ENCODE results near the gene ANGPTL2. TPM values are rescaled to one million over a fixed set of nuclear protein-coding genes. Genes with fewer than 3 reads are reported as not detected.

Gene ANGPTL2
- total RNA-seq, 2 donors from 2014 or later: 2.7 to 15.1 TPM

DNA sequence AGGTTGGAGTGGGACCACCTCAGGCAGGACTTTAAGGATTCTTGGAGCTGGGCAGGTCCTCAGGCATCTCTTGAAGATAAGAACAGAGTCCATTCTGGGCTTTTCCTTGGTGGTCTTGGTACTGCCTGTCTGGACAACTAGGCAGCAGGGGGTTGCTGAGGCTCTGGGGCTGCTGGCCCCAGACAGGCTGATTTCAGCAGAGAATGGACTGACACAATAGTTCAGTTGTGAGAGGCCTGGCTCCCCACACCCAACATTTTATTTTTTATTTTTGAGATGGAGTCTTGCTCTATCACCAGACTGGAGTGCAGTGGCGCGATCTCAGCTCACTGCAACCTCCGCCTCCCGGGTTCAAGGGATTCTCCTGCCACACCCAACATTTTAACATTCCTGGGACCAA is 4.6 kb downstream of the ANGPTL2 start:
- Histone ChIP-seq H3K36me3 (no peaks in the 10 kb centered on the region), H3K4me1 (no peaks in the 10 kb centered on the region), H3K9me3 (no peaks in the 10 kb centered on the region), H3K4me3 (no peak overlapping the region), H3K27me3 (no peaks in the 10 kb centered on the region), H3K9ac (ENCODE audit: low read depth in 2 of 2, low read length in 2 of 2) (no peak overlapping the region), H3K27ac (no peak overlapping the region)
- no peak for DNase-seq
- intact Hi-C loops (cut with DNase I): no loop called here
- TF ChIP-seq, protein P1, sequence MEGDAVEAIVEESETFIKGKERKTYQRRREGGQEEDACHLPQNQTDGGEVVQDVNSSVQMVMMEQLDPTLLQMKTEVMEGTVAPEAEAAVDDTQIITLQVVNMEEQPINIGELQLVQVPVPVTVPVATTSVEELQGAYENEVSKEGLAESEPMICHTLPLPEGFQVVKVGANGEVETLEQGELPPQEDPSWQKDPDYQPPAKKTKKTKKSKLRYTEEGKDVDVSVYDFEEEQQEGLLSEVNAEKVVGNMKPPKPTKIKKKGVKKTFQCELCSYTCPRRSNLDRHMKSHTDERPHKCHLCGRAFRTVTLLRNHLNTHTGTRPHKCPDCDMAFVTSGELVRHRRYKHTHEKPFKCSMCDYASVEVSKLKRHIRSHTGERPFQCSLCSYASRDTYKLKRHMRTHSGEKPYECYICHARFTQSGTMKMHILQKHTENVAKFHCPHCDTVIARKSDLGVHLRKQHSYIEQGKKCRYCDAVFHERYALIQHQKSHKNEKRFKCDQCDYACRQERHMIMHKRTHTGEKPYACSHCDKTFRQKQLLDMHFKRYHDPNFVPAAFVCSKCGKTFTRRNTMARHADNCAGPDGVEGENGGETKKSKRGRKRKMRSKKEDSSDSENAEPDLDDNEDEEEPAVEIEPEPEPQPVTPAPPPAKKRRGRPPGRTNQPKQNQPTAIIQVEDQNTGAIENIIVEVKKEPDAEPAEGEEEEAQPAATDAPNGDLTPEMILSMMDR (IDR thresholded peaks at IDR 0.05): no peak

DNA sequence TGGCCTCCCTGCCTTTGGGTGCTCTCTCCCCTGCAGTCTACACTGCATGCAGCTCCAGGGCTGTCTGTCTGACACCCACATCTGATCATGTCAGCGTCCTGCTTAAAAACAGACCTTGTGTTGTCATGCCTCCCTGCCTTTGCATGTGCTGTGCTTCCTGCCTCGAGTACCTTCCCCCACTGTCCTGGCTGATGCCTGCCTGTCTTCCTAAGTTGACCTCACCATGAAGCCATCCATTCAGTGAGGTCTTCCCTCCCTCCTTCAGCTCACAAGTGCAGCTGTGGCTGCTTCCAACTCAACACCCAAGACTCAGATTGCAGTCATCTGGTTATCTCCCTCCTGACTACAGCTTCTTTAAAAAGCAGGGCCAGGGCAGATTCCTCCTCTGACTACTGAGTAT is 5.5 kb downstream of the ANGPTL2 start:
- intact Hi-C loops (cut with DNase I): no loop called here
- no peaks in the 10 kb centered on the region for H3K4me1 ChIP-seq
- H3K27ac ChIP-seq: no peak overlapping the region
- H3K27me3 ChIP-seq: no peaks in the 10 kb centered on the region
- no peaks in the 10 kb centered on the region for H3K9me3 ChIP-seq
- no peak for DNase-seq
- H3K4me3 ChIP-seq: no peak overlapping the region
- TF ChIP-seq, protein P1 (IDR thresholded peaks at IDR 0.05): no peak
- H3K36me3 ChIP-seq: no peaks in the 10 kb centered on the region
- no peak overlapping the region for H3K9ac ChIP-seq (ENCODE audit: low read depth in 2 of 2, low read length in 2 of 2)

DNA sequence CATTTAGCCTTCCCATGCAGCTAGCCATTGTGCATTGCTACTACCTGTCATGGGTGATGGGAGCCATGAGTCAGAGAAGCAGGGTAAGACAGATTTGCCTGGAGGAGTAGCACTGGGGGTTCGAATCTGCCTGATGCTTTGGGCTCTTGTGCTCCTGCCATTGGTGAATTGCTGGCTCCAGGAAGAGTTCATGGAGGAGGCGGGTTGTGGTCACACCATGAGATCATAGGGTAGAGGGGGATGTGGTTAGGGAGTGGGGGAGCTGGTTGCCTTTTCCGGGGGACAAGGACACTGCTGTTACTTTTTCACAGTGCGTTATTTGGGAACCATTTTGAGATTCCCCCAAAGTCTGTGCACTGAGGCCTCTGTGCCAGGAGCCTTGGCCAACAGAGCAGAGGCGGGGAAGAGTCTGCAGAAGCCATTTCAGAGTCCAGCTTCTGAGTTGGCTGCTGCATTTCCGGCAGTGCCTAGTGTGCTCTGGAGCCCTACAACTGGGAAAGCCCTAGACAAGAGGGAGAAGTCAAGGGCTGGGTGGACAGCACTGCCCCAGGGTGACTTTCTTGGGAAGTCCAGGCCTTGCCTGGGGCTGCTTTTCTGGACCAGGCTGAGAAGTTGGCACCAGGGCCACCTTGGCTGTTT is 6.2 kb downstream of the ANGPTL2 start:
- H3K36me3 ChIP-seq: no peaks in the 10 kb centered on the region
- no peaks in the 10 kb centered on the region for H3K4me1 ChIP-seq
- H3K27ac ChIP-seq: no peak overlapping the region
- no peak overlapping the region for H3K4me3 ChIP-seq
- no peak for DNase-seq
- TF ChIP-seq, protein P1 (IDR thresholded peaks at IDR 0.05): no peak
- no peaks in the 10 kb centered on the region for H3K27me3 ChIP-seq
- intact Hi-C loops (cut with DNase I): no loop called here
- no peaks in the 10 kb centered on the region for H3K9me3 ChIP-seq
- no peak overlapping the region for H3K9ac ChIP-seq (ENCODE audit: low read depth in 2 of 2, low read length in 2 of 2)

DNA sequence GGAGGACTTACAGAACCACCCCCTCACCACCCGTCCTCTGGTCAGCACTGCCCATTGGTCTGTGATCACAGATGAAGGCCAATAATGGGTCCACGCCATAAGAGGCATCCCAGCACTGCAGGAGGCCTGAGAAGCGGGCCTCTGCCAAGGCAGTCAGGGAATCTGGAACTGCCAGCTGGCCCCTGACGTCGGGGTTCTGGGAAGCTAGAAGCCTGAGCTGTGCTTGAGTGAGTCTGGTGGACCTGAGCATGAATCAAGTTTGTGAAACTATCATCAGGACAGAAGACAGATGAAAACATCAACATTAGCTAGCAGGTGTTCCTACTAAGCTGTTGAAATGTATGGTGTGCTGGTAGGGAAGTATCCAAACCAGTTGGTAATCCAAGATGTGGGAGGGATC is 7.8 kb downstream of the ANGPTL2 start:
- TF ChIP-seq, protein P1 (IDR thresholded peaks at IDR 0.05): no peak
- DNase-seq: no peak
- no peaks in the 10 kb centered on the region for H3K36me3 ChIP-seq
- no peak overlapping the region for H3K4me3 ChIP-seq
- H3K4me1 ChIP-seq: no peaks in the 10 kb centered on the region
- H3K9ac ChIP-seq (ENCODE audit: low read depth in 2 of 2, low read length in 2 of 2): no peak overlapping the region
- intact Hi-C loops (cut with DNase I): no loop called here
- H3K27me3 ChIP-seq: no peaks in the 10 kb centered on the region
- no peak overlapping the region for H3K27ac ChIP-seq
- no peaks in the 10 kb centered on the region for H3K9me3 ChIP-seq

DNA sequence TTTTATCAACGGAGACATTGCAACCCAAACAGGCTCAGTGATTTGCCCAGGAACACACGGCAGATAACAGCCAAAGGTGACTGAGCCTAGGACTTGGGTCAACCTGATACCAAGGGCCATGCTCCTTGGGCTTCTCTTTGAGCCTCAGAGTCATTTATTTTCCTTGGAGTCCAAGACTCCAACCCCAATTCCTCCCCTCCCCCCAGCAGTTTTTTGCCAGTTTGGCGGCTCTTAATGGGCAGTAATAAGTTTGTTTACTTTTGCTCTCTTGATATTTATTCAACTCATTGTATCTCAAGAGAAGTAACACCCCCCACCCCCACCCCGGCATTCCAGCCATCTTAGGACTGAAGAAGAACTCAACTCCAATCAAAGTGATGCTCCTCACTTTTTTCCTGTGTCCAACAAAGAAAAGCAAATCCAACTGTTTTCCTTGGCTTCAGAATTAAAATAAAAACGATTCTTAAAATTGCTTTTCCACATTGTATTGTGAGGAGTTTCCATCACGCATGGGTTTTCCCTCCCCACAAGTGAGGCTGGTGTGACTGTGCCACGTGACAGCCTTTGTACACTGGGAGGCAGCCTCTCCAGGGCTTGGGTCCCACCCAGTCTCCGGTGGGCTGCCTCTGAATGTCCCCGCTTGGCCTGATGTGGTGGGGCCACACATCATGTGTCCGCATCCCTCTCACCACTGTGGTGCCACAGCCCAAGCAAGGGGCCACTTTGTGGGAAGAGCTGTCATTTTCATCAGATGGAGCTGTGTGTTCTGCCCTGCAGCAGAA is 9.1 kb downstream of the ANGPTL2 start:
- H3K9me3 ChIP-seq: no peaks in the 10 kb centered on the region
- no peak overlapping the region for H3K4me3 ChIP-seq
- no peaks in the 10 kb centered on the region for H3K27me3 ChIP-seq
- H3K4me1 ChIP-seq: no peaks in the 10 kb centered on the region
- TF ChIP-seq, protein P1 (IDR thresholded peaks at IDR 0.05): no peak
- no peak for DNase-seq
- H3K9ac ChIP-seq (ENCODE audit: low read depth in 2 of 2, low read length in 2 of 2): no peak overlapping the region
- H3K36me3 ChIP-seq: no peaks in the 10 kb centered on the region
- H3K27ac ChIP-seq: no peak overlapping the region
- intact Hi-C loops (cut with DNase I): no loop called here

Data from colonic mucosa (tissue), 4 donors.